ENCODE data around the gene EAF1. TPM values are rescaled to one million over a fixed set of nuclear protein-coding genes. Genes with fewer than 3 reads are reported as not detected.

Gene EAF1
- total RNA-seq, 1 experiment from 2014 or later, result 32.1 TPM

DNA sequence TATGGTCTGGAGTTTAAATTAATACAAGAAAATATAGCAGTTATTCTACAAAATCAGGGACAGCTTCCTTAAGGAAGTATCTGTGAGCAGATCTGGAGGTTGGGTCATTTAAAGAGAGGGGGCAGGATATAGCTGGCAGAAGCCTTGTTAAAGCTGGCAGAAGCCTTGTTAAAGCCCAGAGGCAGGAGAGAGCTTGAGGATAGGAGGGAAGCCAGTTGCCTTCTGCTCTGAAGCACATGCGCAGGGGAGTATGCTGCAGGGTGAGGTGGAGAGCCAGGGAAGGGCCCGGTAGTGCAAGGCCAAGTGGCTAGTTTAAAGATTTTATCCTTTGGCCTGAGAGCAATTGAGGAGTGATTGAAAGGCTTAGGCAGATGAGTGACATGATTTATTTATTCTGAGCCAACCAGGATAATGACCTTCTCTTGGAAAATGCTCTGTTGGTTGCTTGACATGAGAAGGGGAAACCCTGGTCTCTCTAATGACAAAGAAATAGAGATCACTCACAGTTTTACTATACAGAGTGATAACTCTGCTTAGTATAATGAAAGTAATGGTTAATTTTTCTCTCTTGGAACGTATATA, 3.9 kb downstream of the EAF1 start:
- no peak overlapping the region for H3K27ac ChIP-seq (ENCODE audit: low read depth, low read length)
- intact Hi-C loops (cut with micrococcal nuclease), result no loop called here
- DNase-seq (ENCODE audit: low read depth, low spot score) (no peak), ATAC-seq (no peak)
- H3K36me3 ChIP-seq (ENCODE audit: control insufficient read depth in 1 of 2, insufficient read depth in 2 of 2, low read length in 2 of 2), result peaks cover 21 to 38% of the 10 kb centered on the region in 2 experiments
- no peaks in the 10 kb centered on the region for H4K20me1 ChIP-seq (ENCODE audit: insufficient read depth)
- no peak overlapping the region for H2AFZ ChIP-seq (ENCODE audit: low read depth, low read length, poor library complexity, severe bottlenecking)
- no peak overlapping the region for H3K4me3 ChIP-seq (replicated peaks in 1 of 2; ENCODE audit: low read depth in 1 of 2, low read length in 2 of 2)
- ChIA-PET CTCF (no interaction called here), POLR2A (no interaction called here), RAD21 (ENCODE audit: low non-redundant PET in 1 of 2, low total read pairs in 2 of 2, uncharacterized antibody in 2 of 2, unreplicated experiment in 2 of 2) (no interaction called here)
- H3K27me3 ChIP-seq (ENCODE audit: insufficient read depth, low read length), result no peaks in the 10 kb centered on the region
- H3K4me1 ChIP-seq (ENCODE audit: control insufficient read depth in 1 of 2, insufficient read depth in 2 of 2, low read length in 2 of 2), result peaks cover 13 to 15% of the 10 kb centered on the region in 2 experiments
- TF ChIP-seq TCF7L2 (IDR thresholded peaks at IDR 0.05; ENCODE audit: borderline replicate concordance, extremely low read depth, insufficient read depth, insufficient read length) (no peak), FOSL1 (IDR thresholded peaks at IDR 0.05; ENCODE audit: low read depth) (no peak), EGR1 (IDR thresholded peaks at IDR 0.05; ENCODE audit: low read depth) (no peak), POLR2AphosphoS5 (IDR thresholded peaks at IDR 0.05; ENCODE audit: low read depth, low read length) (no peak), ELF1 (IDR thresholded peaks at IDR 0.05; ENCODE audit: borderline replicate concordance, low read depth) (no peak), YY1 (IDR thresholded peaks at IDR 0.05; ENCODE audit: extremely low read depth, insufficient replicate concordance, low read depth, low read length) (no peak)
- TF ChIP-seq, protein P1, sequence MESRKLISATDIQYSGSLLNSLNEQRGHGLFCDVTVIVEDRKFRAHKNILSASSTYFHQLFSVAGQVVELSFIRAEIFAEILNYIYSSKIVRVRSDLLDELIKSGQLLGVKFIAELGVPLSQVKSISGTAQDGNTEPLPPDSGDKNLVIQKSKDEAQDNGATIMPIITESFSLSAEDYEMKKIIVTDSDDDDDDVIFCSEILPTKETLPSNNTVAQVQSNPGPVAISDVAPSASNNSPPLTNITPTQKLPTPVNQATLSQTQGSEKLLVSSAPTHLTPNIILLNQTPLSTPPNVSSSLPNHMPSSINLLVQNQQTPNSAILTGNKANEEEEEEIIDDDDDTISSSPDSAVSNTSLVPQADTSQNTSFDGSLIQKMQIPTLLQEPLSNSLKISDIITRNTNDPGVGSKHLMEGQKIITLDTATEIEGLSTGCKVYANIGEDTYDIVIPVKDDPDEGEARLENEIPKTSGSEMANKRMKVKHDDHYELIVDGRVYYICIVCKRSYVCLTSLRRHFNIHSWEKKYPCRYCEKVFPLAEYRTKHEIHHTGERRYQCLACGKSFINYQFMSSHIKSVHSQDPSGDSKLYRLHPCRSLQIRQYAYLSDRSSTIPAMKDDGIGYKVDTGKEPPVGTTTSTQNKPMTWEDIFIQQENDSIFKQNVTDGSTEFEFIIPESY (IDR thresholded peaks at IDR 0.05; ENCODE audit: extremely low read depth, insufficient replicate concordance, low read length), result no peak
- TF ChIP-seq, protein P2, sequence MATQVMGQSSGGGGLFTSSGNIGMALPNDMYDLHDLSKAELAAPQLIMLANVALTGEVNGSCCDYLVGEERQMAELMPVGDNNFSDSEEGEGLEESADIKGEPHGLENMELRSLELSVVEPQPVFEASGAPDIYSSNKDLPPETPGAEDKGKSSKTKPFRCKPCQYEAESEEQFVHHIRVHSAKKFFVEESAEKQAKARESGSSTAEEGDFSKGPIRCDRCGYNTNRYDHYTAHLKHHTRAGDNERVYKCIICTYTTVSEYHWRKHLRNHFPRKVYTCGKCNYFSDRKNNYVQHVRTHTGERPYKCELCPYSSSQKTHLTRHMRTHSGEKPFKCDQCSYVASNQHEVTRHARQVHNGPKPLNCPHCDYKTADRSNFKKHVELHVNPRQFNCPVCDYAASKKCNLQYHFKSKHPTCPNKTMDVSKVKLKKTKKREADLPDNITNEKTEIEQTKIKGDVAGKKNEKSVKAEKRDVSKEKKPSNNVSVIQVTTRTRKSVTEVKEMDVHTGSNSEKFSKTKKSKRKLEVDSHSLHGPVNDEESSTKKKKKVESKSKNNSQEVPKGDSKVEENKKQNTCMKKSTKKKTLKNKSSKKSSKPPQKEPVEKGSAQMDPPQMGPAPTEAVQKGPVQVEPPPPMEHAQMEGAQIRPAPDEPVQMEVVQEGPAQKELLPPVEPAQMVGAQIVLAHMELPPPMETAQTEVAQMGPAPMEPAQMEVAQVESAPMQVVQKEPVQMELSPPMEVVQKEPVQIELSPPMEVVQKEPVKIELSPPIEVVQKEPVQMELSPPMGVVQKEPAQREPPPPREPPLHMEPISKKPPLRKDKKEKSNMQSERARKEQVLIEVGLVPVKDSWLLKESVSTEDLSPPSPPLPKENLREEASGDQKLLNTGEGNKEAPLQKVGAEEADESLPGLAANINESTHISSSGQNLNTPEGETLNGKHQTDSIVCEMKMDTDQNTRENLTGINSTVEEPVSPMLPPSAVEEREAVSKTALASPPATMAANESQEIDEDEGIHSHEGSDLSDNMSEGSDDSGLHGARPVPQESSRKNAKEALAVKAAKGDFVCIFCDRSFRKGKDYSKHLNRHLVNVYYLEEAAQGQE (IDR thresholded peaks at IDR 0.05; ENCODE audit: low read depth), result no peak
- no peak overlapping the region for H3K4me2 ChIP-seq (ENCODE audit: low read length)
- H3K9me3 ChIP-seq (ENCODE audit: control insufficient read depth in 1 of 2, insufficient read depth in 1 of 2, low read depth in 1 of 2, low read length in 2 of 2), result no peaks in the 10 kb centered on the region
- H3K79me2 ChIP-seq (ENCODE audit: insufficient read depth, low read length), result peaks cover 70% of the 10 kb centered on the region
- BruUV-seq (replicated peaks), result no TSS peak
- H3K9me2 ChIP-seq (ENCODE audit: insufficient read depth), result no peaks in the 10 kb centered on the region
- no peak overlapping the region for H3K9ac ChIP-seq (ENCODE audit: low read length)

All from HCT116 (cell line).